GM18507 (cell line): ENCODE measurements around the gene SLC12A4.
A peak's percentile ranks its signal among the peaks of the same experiment; 100 is the strongest.
"Not testable (repeated sequence)": the region's sequence is repeated elsewhere in the genome, so short reads cannot be mapped to it uniquely, and the experiment has no call there.

Source experiments
- DNase-seq: peaks from one replicate; pipeline ENCODE4 v3.0.0; 2011; ENCODE audit warnings: low read depth; ENCODE audit not compliant: insufficient read length; ENCODE audit errors: extremely low spot score
- FAIRE-seq: peaks from 2 replicates; lab custom pipeline; 2011; peaks lifted over from hg19 to GRCh38; lab: Jason Lieb, UNC

Gene SLC12A4

GRCh38 chr16:67944690-67945391 is 23.6 kb downstream of the SLC12A4 start:
- DNase-seq: no peak
- no peak for FAIRE-seq

- DNase-seq (no peak), FAIRE-seq (no peak)
These were observed 24.6 kb downstream of the SLC12A4 start, which contains the start of gene LCAT for GRCh38 chr16:67943619-67944504. TSS of gene LCAT (minus strand) at chr16:67944120. CDS start at chr16:67944101, 19 bp downstream.

- no peak for DNase-seq
- no peak for FAIRE-seq
These were observed 25.2 kb downstream of the SLC12A4 start for GRCh38 chr16:67943256-67943618.

- DNase-seq (no peak), FAIRE-seq (no peak)
These were observed 25.8 kb downstream of the SLC12A4 start for GRCh38 chr16:67942510-67943255.

GRCh38 chr16:67942200-67942509 is 26.3 kb downstream of the SLC12A4 start:
- peak; percentile 32 for DNase-seq
- FAIRE-seq: peak; percentile 69

- FAIRE-seq (peak; percentile 15), DNase-seq (no peak)
These were observed 26.8 kb downstream of the SLC12A4 start for GRCh38 chr16:67941469-67942199.

- FAIRE-seq: no peak
These were observed 27.9 kb downstream of the SLC12A4 start for GRCh38 chr16:67940446-67941089.

GRCh38 chr16:67939507-67940445 is 28.7 kb downstream of the SLC12A4 start:
- DNase-seq: no peak

More at GRCh38 chr16:67940446-67941089, 27.9 kb downstream of the SLC12A4 start:
- DNase-seq: no peak

GRCh38 chr16:67937713-67938112 is 30.7 kb downstream of the SLC12A4 start:
- not testable (repeated sequence) for FAIRE-seq, DNase-seq

More at GRCh38 chr16:67939507-67940445, 28.7 kb downstream of the SLC12A4 start:
- FAIRE-seq: no peak

- DNase-seq: peak; percentile 79
- FAIRE-seq: no peak
These were observed 31.4 kb downstream of the SLC12A4 start for GRCh38 chr16:67936880-67937605.

GRCh38 chr16:67936124-67936879 is 32.1 kb downstream of the SLC12A4 start, which contains the start of gene PSMB10:
TSS of gene PSMB10 (minus strand) at chr16:67936850. CDS start at chr16:67936749, 101 bp downstream.
- DNase-seq (peak; percentile 26), FAIRE-seq (peak; percentile 97)

- DNase-seq (peak; percentile 98), FAIRE-seq (peak; percentile 97)
These were observed 32.9 kb downstream of the SLC12A4 start for GRCh38 chr16:67935402-67936123.

GRCh38 chr16:67935101-67935401 is 33.4 kb downstream of the SLC12A4 start:
- no peak for DNase-seq
- no peak for FAIRE-seq

- no peak for DNase-seq
- no peak for FAIRE-seq
These were observed 33.9 kb downstream of the SLC12A4 start for GRCh38 chr16:67934306-67935100.

- no peak for FAIRE-seq
- no peak for DNase-seq
These were observed 34.6 kb downstream of the SLC12A4 start for GRCh38 chr16:67933805-67934204.
